ENCODE results near the gene RHOF. TPM values are rescaled to one million over a fixed set of nuclear protein-coding genes. Genes with fewer than 3 reads are reported as not detected.

RHOF gene
- total and polyA plus RNA-seq, 2 of the 13 experiments (the other 11 are each of a cell fraction or from before 2014, with no cell fraction given), result 14.6 to 32.2 TPM

DNA sequence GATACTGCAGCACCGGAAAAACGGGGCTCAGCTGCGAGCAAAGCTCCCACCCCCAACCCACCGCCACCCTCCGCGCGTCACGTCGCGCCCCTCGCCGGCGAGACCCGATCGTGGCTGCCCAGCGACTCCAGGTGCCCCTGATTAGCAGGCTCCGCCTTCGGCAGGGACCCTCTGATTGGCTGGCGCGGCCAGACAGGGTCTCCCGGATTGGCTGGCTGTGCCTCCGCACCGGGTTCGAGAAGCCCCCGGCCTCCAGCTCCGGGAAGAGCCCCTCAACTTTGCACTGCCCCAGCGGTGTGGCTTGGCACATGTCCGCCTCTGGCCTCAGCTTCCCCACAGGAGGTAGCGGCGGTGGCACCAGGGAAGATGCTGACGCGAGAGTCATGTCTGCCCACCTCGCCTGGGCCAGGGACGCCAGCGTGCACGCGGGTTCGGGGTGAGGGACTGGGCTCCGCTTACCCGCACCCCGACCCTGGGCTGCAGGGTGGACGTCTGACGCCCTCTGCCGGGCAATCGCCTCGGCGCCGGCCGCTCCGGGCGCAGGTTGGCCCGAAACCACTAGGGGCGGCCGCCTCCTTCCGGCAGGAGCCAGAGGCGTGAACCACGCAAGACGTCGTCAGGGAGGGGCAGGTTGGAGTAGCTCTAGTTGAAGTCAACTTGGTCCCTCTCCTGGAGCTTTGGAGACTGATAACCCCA lies 498 bp upstream of the RHOF start (continued):
- TF ChIP-seq, protein P1, sequence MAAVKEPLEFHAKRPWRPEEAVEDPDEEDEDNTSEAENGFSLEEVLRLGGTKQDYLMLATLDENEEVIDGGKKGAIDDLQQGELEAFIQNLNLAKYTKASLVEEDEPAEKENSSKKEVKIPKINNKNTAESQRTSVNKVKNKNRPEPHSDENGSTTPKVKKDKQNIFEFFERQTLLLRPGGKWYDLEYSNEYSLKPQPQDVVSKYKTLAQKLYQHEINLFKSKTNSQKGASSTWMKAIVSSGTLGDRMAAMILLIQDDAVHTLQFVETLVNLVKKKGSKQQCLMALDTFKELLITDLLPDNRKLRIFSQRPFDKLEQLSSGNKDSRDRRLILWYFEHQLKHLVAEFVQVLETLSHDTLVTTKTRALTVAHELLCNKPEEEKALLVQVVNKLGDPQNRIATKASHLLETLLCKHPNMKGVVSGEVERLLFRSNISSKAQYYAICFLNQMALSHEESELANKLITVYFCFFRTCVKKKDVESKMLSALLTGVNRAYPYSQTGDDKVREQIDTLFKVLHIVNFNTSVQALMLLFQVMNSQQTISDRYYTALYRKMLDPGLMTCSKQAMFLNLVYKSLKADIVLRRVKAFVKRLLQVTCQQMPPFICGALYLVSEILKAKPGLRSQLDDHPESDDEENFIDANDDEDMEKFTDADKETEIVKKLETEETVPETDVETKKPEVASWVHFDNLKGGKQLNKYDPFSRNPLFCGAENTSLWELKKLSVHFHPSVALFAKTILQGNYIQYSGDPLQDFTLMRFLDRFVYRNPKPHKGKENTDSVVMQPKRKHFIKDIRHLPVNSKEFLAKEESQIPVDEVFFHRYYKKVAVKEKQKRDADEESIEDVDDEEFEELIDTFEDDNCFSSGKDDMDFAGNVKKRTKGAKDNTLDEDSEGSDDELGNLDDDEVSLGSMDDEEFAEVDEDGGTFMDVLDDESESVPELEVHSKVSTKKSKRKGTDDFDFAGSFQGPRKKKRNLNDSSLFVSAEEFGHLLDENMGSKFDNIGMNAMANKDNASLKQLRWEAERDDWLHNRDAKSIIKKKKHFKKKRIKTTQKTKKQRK (IDR thresholded peaks at IDR 0.05; ENCODE audit: low read length), result no peak
- peak; percentile 90 for TF ChIP-seq HOXA5 (CRISPR knock-in tag; IDR thresholded peaks at IDR 0.05)
- TF ChIP-seq RFXAP (CRISPR knock-in tag; IDR thresholded peaks at IDR 0.05; ENCODE audit: borderline replicate concordance), result 0 out of 2 replicates have a peak, but pooled peaks have one; percentile 66
- TF ChIP-seq SMAD9 (CRISPR knock-in tag; IDR thresholded peaks at IDR 0.05), result peak; percentile 91; the same call in 1 of the 2 replicates
- TF ChIP-seq, protein P2, sequence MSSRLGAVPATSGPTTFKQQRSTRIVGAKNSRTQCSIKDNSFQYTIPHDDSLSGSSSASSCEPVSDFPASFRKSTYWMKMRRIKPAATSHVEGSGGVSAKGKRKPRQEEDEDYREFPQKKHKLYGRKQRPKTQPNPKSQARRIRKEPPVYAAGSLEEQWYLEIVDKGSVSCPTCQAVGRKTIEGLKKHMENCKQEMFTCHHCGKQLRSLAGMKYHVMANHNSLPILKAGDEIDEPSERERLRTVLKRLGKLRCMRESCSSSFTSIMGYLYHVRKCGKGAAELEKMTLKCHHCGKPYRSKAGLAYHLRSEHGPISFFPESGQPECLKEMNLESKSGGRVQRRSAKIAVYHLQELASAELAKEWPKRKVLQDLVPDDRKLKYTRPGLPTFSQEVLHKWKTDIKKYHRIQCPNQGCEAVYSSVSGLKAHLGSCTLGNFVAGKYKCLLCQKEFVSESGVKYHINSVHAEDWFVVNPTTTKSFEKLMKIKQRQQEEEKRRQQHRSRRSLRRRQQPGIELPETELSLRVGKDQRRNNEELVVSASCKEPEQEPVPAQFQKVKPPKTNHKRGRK (CRISPR knock-in tag; IDR thresholded peaks at IDR 0.05), result no peak
- TF ChIP-seq ZNF572 (CRISPR knock-in tag; IDR thresholded peaks at IDR 0.05), result peak; percentile 88; the same call in 1 of the 2 replicates
- no peak for TF ChIP-seq ZNF382 (CRISPR knock-in tag; IDR thresholded peaks at IDR 0.05; ENCODE audit: borderline replicate concordance)
- peak; percentile 56; the same call in 1 of the 2 replicates for TF ChIP-seq ZNF501 (CRISPR knock-in tag; IDR thresholded peaks at IDR 0.05)
- no peak for TF ChIP-seq ZSCAN30 (CRISPR knock-in tag; IDR thresholded peaks at IDR 0.05)
- no peak for TF ChIP-seq ZNF615 (CRISPR knock-in tag; IDR thresholded peaks at IDR 0.05; ENCODE audit: borderline replicate concordance)
- no peak; the same call in 1 of the 2 replicates for TF ChIP-seq ZNF616 (CRISPR knock-in tag; IDR thresholded peaks at IDR 0.05; ENCODE audit: low read depth)
- no peak for TF ChIP-seq ZNF484 (CRISPR knock-in tag; IDR thresholded peaks at IDR 0.05; ENCODE audit: borderline replicate concordance, low read depth)
- no peak for TF ChIP-seq TCF7 (IDR thresholded peaks at IDR 0.05; ENCODE audit: low read depth)
- no peak for TF ChIP-seq ZNF850 (CRISPR knock-in tag; conservative IDR thresholded peaks at IDR 0.05)
- peak; percentile 39; the same call in 1 of the 2 replicates for TF ChIP-seq TAF1 (CRISPR knock-in tag; IDR thresholded peaks at IDR 0.05)
- TF ChIP-seq ZFP37 (CRISPR knock-in tag; IDR thresholded peaks at IDR 0.05; ENCODE audit: borderline replicate concordance), result peak; percentile 69; the same call in 1 of the 2 replicates
- TF ChIP-seq ZKSCAN5 (CRISPR knock-in tag; IDR thresholded peaks at IDR 0.05), result no peak
- TF ChIP-seq, protein P3, sequence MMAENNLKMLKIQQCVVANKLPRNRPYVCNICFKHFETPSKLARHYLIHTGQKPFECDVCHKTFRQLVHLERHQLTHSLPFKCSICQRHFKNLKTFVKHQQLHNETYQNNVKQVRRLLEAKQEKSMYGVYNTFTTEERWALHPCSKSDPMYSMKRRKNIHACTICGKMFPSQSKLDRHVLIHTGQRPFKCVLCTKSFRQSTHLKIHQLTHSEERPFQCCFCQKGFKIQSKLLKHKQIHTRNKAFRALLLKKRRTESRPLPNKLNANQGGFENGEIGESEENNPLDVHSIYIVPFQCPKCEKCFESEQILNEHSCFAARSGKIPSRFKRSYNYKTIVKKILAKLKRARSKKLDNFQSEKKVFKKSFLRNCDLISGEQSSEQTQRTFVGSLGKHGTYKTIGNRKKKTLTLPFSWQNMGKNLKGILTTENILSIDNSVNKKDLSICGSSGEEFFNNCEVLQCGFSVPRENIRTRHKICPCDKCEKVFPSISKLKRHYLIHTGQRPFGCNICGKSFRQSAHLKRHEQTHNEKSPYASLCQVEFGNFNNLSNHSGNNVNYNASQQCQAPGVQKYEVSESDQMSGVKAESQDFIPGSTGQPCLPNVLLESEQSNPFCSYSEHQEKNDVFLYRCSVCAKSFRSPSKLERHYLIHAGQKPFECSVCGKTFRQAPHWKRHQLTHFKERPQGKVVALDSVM (CRISPR knock-in tag; IDR thresholded peaks at IDR 0.05), result no peak; the same call in 1 of the 2 replicates
- no peak for TF ChIP-seq SNAI1 (CRISPR knock-in tag; IDR thresholded peaks at IDR 0.05; ENCODE audit: borderline replicate concordance)
- no peak for TF ChIP-seq PAF1 (CRISPR knock-in tag; IDR thresholded peaks at IDR 0.05)
- no peak for TF ChIP-seq ZBTB21 (CRISPR knock-in tag; IDR thresholded peaks at IDR 0.05)
- peak; percentile 80; the same call in 1 of the 2 replicates for TF ChIP-seq MAF1 (CRISPR knock-in tag; IDR thresholded peaks at IDR 0.05; ENCODE audit: borderline replicate concordance)
- no peak; the same call in 1 of the 2 replicates for TF ChIP-seq AHR (CRISPR knock-in tag; IDR thresholded peaks at IDR 0.05)
- 0 out of 2 replicates have a peak, but pooled peaks have one; percentile 22 for TF ChIP-seq NCOA2 (CRISPR knock-in tag; IDR thresholded peaks at IDR 0.05)

Measured in HepG2 (cell line).